Measurements from ENCODE around the gene CFAP97.
"Not testable (repeated sequence)": the region's sequence is repeated elsewhere in the genome, so short reads cannot be mapped to it uniquely, and the experiment has no call there.

Gene CFAP97

DNA sequence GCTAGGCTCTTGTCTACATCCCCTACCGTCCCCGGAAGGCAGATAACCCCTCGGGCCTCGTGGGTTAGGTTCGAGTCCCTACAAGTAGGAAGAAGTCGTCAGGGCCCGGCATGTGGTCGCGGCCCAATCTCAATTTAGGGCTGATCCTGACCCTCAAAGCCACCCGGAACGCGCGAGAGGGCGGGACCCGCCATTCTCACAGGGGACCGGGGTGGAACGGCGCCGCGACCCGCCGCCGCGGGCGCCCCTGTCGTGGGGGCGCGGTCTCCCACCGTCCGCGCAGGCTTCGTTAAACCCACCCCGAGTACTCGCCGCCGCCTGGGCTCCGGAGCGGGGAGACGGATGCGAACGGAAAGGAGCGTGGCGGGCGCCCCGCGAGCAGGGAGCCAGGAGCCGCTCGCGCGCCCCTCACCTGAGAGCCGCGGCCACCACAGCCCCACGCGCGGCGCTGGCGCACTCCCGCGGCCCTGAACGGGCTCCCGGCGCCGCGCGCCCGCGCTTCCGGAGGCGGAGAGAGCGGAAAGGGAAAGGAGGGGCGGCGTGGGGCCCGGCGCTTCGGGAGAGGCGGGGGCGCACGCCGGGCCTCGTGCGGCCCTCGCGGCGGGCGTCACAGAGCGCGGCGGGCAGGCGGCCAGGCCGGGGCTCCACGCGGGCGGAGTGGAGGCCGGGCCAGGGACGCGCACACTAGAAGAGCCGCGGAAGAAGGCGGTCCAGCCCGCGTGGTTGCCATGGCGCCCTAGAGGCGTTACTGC, at the start of gene CFAP97:
Gene CFAP97 (minus strand): TSS at position 515 of the 752 bp plus-strand sequence. CDS start 12,804 bp downstream, outside the sequence.
- DNase-seq: peak; percentile 95

DNA sequence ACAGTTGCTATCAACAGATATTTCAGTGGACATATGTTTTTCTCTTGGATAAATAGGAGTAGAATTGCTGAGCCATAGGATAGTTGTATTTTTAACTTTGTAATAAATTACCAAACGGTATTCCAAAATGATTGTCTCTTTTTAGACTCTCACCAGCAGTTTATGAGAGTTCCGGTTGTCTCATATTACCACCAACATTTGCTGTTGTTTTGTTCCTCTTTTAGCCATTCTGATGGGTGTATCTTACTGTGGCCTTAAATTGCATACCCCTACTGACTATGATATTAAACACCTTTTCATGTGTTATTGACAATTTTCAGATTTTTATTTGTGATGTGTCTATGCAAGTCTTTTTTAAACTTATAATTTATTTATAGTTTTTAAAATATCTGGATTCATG, 45.3 kb upstream of the CFAP97 start:
- DNase-seq: no peak

DNA sequence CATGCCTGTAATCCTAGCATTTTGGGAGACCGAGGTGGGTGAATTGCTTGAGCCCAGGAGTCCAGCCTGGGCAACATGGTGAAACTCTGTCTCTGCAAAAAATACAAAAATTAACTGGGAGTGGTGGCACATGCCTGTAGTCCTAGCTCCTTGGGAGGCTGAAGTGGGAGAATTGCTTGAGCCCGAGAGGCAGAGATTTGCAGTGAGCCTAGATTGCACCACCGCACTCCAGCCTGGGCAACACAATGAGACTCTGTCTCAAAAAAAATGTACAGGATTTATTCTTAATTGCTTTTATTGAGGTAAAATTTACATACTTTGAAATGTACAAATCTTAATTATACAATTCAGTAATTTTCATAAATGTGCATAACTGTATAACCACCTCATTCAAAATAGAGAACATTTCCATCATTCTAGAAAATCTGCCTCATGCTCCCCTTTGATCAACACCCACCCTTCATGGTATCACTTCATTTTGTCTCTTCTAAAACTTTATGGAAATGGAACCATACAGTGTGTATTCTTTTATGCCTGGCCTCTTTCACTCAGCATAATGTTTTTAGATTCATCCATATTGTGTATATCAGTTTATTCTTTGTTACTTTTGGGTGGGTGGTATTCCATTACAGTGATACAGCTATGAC, 44.7 kb upstream of the CFAP97 start:
- DNase-seq: no peak

DNA sequence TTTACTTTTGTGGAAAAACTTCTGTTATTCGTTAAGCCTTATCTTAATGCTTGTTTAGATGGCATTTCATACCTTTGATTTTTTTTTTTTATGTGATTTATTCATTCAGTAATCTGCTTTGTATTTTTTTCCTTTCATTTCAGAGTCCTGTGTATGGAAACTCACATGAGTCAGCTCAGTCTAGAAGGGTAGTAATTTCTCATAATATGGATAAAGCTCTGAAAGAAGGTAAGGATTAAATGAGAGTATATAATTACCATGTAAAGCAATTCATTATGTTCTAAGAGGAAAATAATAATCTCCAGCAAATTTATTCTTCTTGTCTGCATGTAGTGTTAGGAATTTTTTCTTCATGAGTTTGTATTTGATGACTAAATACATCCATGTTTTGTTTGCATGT, 43.4 kb upstream of the CFAP97 start:
- DNase-seq: no peak

DNA sequence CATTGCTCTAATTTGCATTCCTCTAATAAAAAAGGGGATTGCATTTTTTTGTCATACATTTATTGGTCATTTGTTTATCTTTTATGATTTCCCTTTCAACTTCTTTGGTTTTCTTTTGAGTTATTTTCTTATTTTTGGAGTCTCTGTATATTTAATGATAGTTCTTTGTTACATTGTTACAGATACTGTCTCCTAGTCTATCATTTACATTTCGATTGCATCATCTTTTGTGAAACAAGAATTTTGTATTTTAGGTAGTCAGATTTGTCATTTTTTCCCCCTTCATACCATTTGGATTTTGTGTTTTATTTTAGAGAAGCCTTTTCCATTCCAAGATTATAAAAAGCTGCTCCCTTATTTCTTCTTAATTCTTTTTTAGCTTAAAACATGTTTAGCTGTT, 42.7 kb upstream of the CFAP97 start:
- DNase-seq: no peak

DNA sequence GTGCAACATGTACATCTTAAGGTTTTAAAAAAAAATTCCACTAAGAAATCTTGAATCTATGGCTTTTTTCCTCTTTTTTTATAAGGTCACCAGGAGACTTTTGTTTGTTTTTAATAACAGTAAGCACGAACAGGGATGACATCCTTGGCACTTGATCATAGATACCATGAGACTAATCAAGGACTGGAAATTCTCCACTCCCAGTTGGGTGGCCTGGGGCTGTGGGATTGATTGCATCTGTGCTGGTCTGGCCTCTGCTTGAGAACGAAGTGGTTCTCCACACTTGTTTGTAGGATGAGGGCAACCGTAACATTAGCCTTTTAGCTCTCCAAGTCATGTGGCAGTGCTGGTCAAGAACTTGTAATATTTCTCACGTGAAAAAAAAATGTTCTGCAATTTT, 41.0 kb upstream of the CFAP97 start:
- no peak for DNase-seq

DNA sequence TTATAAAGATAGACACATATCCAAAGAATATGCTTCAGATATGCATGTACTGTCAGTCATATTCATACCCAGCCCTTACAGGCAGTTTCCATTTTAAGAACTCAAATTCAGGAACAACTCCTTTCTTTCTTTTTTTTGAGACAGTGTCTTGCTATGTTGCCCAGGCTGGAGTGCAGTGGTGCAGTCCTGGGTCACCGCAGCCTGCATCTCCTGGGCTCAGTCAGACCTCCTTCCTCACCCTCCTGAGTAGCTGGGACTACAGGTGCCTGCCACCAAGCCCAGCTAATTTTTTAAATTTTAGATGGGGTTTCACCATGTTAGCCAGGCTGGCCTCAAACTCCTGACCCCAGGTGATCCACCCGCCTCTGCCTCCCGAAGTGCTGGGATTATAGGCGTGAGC, 40.1 kb upstream of the CFAP97 start:
- no peak for DNase-seq

DNA sequence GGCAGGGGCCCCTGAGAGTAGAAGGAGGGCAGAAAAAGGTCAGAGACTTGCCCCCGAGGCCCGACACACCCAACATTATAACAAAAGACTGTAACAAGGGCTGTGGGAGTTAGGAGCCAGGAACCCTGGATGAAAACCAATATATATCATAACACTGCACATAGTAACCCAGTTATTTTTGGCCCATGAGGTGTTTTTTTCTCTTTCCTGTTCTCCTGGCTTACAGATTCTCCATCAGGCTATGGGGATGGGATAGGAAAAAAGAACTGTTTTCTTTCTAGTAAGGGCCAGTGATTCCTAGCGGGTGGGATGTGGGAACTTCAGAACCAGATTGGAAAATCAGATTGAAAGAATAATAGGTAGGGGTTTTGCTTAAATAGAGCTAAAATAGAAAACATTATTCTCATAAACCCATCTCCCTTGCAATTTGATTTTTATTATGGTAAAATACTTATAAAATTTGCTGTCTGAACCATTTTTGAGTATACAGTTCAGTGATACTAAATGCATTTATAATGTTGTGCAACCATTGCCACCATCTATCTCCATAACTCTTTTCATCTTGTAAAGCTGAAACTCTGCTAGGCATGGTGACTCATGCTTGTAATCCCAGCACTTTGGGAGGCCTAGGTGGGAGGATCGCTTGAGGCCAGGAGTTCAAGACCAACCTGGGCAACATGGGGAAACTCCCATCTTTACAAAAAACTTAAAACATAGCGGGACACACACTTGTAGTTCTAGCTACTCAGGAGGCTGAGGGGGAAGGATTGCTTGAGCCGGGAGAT, 39.1 kb upstream of the CFAP97 start:
- no peak for DNase-seq

DNA sequence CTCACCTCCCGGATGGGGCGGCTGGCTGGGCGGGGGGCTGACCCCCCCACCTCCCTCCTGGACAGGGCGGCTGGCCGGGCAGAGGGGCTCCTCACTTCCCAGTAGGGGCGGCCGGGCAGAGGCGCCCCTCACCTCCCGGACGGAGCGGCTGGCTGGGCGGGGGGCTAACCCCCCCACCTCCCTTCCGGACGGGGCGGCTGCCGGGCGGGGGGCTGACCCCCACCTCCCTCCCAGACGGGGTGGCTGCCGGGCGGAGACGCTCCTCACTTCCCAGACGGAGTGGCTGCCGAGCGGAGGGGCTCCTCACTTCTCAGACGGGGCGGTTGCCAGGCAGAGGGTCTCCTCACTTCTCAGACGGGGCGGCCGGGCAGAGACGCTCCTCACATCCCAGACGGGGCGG, 36.7 kb upstream of the CFAP97 start:
- not testable (repeated sequence) for DNase-seq

DNA sequence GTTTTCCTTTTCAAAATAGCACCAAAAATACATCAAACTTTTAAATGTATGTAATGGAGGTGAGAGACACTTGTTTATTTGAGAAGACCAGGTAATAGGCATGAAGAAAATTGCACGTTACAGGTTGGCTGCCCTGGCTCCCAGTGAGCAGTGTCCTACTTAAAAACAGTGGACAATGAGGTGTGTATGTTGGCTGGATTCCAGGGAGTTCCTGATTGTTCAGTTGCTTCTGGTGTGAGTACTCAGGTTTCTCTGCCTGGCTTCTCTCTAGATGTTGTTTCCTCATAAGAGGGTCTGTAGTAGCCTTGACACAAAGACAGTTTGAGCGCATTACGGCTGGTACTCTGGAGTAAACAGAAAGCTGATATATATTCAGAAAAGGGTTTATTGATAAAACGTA, 35.0 kb upstream of the CFAP97 start:
- no peak for DNase-seq

DNA sequence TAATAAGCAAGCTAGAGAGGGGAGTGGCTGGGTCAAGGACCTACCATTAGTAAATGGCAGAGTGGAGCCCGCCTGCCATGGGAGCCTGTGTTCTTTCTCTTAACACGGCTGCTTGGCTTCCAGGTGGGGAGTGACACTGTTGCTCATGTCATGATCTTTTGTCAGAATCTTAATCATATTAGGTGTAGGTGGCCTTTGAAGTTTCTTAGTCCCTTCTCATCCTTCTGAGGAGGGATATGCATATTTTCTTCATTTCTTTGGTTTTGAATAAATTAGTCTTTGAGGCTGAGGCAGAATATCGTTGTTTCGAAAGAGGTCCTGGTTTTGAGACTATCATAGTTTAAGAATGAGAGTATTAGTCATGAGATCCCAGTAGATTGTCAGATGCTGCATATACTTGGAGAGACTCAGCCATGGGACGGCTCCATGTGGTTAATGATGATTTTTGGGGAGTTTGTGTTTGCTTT, 34.4 kb upstream of the CFAP97 start:
- no peak for DNase-seq

DNA sequence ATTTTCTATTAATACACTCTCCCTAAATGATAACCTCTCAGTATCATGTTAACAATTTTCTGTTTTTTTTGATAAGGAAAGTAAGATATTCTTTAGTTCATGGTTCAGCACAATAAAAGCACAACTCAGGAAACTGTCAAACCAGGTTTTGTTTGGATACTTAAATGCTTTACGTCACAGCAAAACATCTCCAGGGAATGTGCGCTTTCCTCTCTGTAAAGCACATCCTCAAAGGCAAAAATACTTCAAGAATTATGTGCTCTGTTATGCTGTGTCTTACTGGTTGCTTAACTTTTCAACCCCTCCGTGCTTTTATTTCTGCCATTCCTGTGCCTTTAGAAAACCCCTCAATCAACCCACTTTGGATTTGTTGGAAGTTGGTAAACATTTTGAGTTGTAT, 33.4 kb upstream of the CFAP97 start:
- no peak for DNase-seq

DNA sequence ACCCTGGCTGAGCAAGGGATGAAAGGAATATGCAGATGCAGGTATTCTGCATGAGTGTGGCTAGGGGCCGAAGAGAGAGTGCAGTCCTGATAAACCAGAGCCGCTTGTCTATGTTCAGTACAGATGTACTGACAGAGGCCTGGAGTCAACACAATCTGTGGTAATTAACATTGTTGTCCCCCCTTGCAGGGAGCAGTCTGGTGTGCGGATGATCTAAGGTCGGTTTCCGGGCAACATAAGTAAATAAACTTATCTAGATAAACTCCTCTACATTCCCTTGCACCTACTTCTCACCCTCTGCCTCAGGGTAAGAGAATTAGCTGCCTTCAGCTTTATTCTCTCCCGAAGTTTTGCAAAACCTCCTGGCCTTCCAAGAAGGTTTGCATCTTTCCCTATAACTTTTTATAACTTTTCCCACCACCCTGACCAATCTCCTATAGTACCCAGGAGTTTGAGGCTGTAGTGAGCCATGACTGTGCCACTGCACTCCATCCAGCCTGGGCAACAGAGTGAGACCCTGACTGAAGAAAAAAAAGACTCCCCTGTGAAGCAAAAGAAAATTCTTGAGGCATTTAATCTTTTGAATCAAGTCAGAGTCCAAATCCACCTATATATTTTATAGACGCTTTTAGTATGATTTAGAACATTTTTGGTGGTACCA, 32.2 kb upstream of the CFAP97 start:
- no peak for DNase-seq

DNA sequence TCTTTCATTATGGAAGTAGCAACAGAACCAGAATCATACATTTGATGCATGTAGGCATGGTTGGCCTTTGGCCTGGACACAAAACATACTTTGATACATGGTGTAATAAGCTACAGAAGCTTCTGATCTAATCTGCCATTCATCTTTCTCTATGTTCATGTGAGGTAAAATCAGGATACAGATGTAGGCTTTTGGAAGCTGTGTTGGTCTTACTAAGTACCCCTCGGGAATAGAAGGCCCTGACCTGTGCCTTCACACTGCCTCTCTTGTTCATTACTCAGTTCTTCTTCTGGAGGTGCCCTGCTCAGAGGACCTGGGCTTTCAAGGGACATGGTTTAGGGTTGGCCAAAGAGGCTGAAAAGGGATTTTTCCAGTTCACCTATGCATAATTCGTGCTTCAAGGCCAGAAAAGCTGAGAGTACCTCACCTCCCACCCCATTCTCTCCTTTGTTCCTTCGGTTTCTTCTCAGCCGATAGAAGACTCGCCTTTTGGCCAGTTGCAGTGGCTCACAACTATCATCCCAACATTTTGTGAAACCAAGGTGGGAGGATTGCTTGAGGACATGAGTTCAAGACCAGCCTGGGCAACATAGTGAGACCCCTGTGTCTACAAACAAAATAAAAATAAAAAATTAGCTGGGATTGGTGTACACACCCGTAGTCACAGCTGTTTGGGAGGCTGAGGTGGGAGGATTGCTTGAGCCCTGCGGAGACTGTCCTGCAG, 31.5 kb upstream of the CFAP97 start:
- DNase-seq: no peak

DNA sequence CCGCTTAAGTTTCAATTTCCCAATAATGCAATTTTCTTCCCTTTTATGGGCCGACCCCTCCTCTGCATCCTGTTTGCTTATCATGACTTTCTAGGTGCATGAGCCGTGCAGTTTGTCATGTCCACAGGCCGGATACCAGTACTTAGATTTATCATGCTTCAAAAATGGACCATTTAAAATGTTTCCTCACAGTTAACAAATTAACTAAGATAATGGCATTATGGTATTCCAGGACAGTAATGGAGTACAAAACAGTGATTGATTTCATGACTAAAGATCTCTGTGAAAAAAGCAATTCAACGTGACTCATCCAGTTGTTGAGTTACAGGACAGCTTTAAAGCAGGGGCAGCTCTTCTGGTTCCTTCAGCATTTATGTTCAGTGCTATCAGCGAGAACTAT, 28.6 kb upstream of the CFAP97 start:
- DNase-seq: no peak

DNA sequence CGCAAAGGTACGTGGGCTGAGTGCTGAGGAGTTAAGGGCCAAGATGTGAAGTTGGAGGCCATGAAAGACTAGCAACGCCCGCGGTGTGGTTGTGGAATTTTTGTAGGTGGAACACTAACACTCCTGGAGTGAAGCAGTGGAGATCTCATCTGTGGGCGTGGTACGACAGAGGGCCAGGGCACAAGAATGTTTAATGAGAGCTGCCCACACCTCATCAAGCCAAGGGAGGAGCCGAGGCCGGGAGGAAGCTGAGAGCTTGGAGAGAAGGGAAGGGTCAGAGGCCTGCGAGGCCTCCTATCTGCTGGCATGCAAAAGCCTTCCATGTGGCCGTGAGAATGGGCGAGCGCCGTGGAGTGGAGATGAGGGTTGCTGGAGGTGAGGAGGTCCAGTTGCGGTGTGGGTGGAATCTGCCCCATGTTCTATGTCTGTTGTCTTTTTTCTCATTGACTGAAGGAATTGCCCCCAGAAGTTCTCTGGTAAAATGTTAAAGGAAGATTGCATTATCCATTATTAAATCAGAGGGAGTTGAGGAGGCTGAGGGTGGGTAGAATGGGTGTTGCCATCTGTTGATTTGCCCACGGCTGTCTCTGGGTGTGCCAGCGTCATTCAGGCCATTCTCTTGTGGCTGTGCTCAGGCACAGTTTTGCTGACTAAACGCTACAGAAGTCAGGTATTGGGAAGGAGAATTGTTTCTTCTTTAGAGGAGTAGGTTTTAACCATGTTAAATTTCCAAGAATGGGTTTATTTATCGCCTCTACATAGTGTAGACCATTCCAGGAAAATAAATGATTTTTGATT, 25.4 kb upstream of the CFAP97 start:
- DNase-seq: no peak

DNA sequence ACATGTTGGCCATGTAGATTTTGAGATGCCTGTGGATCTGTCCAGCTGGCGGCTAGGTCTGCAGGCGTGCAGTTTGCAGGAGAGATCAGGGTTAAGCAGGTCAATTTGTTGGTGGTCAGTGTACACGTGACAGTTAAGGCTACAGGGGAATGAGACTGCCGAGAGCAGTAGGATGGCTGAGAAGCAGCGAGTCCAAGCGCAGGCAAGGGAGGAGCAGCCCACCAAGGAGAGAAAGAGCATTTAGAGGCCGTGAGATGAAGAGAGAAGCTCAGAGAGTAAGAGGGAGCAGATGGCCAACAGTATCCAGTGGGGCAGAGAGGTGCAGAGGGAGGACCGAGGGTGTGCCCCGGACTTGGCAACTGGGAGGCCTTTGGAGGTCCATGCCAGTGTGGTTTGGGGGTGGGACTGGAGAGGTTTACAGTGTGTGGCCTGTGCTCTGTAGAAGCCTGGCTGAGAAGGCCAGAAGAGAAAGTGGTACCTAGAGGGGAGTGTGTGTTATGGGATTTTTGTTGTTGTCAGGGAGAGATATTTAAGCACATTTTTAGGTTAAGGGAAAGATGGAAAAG, 24.0 kb upstream of the CFAP97 start:
- no peak for DNase-seq

DNA sequence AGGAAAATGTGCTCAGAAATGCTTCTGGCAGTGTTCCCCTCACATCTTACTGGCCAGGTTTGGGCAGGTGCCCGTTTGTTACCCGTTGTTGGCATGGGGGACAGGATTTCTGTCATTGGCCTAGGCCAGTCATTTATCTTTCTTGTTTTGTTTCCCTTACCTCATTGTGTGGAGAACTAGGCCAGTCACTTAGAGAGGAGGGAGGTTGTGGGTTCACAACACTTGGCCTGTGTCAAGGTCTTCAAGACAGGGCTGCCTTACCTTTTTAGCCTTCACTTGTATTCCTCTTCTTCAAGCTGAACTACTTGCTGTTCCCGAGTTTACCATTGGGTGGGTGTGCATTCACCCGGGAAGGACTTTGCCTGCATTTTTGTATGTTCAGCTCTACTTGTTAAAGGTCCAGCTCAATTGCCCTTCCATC, 23.3 kb upstream of the CFAP97 start:
- DNase-seq: no peak

DNA sequence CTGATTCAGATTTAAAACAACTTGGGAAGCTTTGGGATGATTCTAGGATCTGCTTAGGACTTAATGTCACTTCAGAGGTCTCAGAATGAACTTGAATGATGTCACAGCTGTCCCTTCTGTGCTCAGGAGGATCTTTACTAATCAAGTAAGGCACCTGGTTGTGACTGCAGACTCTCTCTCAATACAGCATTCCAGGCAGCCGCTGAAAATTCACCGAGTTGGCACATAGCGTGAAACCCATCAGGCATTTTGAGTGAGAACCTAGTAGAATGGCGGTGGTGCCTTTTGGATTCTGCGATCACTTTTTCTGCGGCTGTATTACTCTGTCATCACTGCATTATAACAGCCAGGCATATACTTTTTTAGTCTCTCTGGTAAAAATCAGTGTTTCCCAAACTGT, 22.1 kb upstream of the CFAP97 start:
- DNase-seq: no peak

DNA sequence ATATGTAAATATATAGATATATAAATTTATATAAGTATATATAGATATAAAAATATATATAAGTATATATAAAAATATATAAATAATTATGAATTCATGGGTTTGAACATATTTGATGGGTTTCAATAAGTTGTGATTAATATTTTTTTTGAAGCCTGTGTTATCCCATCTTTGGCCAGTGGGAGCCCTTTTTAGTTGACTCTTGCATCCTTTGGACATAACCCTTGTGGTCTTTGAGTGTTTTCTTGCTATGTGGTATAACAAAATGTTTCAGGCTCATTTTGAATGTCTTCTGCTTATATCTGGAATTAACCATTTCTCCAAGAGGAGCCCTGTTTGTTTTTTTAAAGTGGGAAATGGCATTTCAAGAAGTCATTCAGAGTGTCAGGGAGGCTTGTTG, 20.8 kb upstream of the CFAP97 start:
- no peak for DNase-seq

DNA sequence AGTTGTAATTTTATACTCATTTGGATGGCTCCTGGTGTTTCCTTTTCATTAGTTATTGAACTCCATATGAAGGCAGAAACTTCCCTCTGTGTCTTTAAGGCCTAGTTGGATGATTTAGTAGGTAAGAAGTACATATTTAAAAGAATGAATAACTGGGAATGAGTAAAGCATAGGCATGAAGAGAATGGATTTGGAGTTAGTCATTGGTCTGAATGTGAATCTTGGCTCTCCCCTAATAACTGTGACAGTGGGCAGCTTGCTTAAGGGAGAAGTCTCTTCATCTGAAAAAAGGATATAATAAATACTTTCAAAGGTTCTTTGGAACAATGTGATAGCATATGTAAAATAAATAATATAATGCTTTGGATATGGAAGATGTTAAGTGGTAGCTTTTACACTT, 18.8 kb upstream of the CFAP97 start:
- no peak for DNase-seq

All from femur (tissue), 1 donor.